Fibroblast of lung (primary cell): Measurements from ENCODE around the gene NES.

Experiments used
- EZH2 ChIP-seq: IDR thresholded peaks from 2 replicates; pipeline ENCODE4 v1.5.1; 2012; ENCODE audit warnings: low read length, control low read depth, mild to moderate bottlenecking; ENCODE audit errors: missing control alignments
- TF ChIP-seq, protein P1 (sequence below), 2 donors: IDR thresholded peaks in 1 of 2; conservative IDR thresholded peaks in 1 of 2; 1 replicate in 1 of 2; 2 replicates in 1 of 2; pipeline ENCODE4 v1.5.1; 2011 to 2012; ENCODE audit warnings: low read length in 2 of 2, control low read depth in 1 of 2, inconsistent platforms in 1 of 2, low read depth in 1 of 2, mild to moderate bottlenecking in 1 of 2

DNA sequence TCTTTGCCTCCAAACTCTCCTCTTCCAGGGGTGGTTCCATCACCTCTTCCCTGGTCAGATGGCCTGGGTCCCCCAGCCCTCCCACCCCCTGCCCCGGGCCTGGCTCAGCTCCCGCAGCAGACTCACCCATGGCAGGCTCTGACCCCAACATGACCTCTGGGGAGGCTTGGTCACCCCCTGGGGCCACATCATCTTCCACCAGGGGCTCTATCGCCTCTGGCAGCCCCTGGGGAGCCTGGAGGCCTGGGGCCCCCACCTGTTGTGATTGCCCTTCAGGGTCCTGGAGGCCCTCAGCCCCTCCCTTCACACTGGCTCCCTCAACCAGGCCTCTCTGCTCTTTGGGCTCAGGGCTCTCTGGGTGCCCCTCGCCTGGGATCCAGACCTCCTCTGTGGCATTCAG is 6.4 kb downstream of the NES start:
- no peak for TF ChIP-seq EZH2
- TF ChIP-seq, protein P1, sequence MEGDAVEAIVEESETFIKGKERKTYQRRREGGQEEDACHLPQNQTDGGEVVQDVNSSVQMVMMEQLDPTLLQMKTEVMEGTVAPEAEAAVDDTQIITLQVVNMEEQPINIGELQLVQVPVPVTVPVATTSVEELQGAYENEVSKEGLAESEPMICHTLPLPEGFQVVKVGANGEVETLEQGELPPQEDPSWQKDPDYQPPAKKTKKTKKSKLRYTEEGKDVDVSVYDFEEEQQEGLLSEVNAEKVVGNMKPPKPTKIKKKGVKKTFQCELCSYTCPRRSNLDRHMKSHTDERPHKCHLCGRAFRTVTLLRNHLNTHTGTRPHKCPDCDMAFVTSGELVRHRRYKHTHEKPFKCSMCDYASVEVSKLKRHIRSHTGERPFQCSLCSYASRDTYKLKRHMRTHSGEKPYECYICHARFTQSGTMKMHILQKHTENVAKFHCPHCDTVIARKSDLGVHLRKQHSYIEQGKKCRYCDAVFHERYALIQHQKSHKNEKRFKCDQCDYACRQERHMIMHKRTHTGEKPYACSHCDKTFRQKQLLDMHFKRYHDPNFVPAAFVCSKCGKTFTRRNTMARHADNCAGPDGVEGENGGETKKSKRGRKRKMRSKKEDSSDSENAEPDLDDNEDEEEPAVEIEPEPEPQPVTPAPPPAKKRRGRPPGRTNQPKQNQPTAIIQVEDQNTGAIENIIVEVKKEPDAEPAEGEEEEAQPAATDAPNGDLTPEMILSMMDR (conservative IDR thresholded peaks at IDR 0.05 in 1 of 2, IDR thresholded peaks at IDR 0.05 in 1 of 2; ENCODE audit: low read depth in 1 of 2, low read length in 2 of 2), result no peak
